Measurements from ENCODE around the gene INS.

The INS gene

GRCh38 chr11:2160736-2161259 is at the start of gene INS:
INS (minus strand) TSS chr11:2161209; CDS start chr11:2160971, 238 bp downstream.
- no peak for DNase-seq (ENCODE audit: low read depth in 2 of 2)

DNA sequence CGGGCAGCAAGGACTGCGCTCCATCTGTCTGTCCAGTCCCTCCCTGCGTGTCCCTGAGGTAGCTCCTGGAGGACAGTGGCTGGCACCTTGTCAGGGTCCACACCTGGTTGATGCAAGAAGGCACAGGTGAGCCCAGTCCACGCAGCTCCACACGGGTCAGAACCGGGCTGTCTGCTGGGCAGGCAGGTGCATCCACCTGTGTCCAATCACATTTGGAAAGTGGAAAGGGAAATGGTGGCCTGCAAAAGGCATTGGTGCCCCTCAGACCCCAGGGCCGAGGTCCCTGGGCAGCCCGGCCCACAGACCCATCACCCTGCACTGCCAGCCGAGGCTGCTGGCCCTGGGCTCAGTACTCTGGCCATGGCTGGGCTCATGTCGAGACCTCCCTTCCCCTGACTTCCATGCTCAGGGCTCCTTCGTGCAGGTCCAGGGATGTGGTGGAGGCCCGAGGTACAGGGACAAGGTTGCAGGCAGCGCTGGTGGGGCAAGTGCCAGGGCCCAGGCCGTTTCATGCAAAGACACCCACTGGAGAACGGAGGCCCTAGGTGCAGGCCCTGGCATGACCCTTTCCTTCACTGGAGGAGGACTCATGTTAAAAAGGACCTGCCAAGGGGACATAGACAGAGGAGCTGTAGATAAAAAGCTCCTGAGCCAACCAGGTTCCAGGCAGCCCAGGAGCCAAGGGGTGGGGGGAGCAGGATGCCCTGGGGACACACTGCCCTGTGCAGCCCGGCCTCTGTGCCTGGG is 49.5 kb upstream of the INS start:
- no peak for DNase-seq (ENCODE audit: low read depth in 2 of 2)

DNA sequence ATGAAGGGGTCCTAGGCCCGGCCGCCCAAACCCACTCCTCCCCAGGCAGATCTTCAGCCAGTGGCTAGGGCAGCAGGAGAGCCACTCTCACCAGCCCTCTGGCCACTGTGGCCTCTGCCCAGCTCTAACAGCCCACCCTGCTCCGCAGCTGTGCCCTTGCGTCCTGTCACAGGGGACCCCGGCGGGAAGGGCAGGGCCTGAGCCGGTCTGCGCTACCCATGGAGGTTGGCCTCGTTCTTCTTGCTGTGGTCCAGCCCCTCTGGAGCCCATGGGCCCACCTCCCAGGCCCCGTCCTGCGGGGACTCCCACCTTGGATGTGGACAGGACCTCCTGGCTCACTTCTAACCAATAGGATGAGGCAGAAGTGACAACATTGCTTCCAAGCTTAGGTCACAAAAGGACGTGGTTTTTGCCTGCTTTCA is 48.9 kb upstream of the INS start:
- DNase-seq (ENCODE audit: low read depth in 2 of 2), result no peak

DNA sequence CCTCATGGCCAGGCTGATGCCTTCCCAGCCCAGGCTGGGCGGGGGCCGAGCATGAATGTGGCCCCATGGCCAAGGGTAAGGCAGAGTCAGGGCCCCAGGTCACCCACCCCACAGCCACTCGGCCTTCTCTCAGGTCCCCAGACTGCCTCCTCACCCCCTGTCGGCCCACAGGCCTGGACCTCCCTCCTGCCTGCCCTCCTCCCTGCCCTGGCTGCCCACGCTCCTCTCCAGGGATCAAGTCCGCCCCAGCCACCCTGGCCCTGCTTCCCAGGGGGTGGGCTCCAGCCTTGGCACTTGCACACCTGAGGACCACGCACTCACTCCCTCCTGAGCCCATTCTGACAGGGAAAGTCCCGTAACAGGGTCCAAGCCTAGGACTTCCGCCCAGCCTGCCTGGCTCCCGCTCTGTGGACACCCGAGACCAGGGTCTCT is 48.4 kb upstream of the INS start:
- DNase-seq (ENCODE audit: low read depth in 2 of 2), result no peak

- DNase-seq (ENCODE audit: low read depth in 2 of 2), result no peak
These were observed 47.8 kb upstream of the INS start for GRCh38 chr11:2208691-2209369.

GRCh38 chr11:2207773-2208621 is 47.0 kb upstream of the INS start:
- DNase-seq (ENCODE audit: low read depth in 2 of 2), result no peak

DNA sequence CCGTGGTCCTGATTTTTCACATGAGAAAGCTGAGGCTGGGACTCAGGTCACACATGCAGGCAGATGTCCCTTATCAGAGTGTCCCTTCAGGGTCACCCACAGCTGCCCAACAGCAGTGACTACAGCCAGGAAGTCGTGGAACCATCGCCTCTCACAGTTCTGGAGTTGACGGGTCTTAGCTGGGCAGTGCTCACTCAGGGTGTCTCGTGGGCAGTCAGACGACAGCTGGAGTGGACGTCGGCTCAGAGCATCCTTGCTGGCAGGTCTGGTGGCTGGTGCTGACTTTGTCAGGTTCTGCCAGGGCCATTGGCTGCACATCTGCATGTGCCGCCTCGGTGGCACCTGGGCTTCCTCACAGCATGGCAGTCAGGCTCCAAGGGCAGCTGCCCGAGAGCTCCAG is 46.2 kb upstream of the INS start:
- DNase-seq (ENCODE audit: low read depth in 2 of 2), result no peak

- DNase-seq (ENCODE audit: low read depth in 2 of 2), result no peak
These were observed 45.1 kb upstream of the INS start for GRCh38 chr11:2205981-2206690.

GRCh38 chr11:2205214-2205720 is 44.3 kb upstream of the INS start:
- no peak for DNase-seq (ENCODE audit: low read depth in 2 of 2)

- no peak for DNase-seq (ENCODE audit: low read depth in 2 of 2)
These were observed 43.6 kb upstream of the INS start for GRCh38 chr11:2204361-2205213.

DNA sequence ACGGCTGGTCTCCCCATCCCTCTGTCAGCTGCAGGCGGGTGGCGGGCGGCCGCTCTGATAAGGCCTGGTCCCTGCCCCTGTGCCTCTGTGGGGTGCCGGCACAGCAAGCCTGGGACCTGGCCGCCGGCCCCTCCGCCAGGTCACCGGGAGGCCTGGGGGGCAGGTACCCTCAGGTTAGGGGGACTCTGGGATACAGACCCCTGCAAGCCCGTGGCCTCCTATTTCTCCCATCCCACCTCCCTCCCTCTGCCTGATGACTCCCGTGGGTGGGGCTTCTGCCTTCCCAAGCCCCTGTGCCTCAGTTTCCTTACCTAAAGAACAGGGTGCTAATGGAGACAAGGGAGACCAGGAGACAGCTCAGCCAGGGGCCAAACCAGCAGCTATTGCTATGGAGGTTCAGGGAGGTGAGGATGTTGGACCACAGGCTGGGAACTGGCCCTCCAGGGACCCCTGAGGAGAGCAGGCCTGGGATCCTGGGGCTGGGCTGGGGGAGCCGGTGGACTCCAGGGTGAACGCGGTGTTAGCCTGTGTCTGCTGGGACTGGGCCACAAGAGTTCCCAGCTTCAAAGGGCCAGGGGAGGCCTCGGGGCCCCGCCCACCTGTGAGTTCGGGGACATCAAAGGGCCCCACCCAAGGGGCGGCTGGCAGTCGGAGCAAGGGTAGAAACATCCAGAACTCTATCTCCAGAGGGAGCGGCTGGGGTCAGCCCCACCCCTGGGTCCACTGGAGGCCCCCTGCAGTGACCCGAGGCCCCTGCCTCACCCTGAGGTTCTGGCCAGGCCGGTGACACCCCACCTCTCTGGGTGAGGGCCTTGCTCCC is 42.6 kb upstream of the INS start:
- no peak for DNase-seq (ENCODE audit: low read depth in 2 of 2)

DNA sequence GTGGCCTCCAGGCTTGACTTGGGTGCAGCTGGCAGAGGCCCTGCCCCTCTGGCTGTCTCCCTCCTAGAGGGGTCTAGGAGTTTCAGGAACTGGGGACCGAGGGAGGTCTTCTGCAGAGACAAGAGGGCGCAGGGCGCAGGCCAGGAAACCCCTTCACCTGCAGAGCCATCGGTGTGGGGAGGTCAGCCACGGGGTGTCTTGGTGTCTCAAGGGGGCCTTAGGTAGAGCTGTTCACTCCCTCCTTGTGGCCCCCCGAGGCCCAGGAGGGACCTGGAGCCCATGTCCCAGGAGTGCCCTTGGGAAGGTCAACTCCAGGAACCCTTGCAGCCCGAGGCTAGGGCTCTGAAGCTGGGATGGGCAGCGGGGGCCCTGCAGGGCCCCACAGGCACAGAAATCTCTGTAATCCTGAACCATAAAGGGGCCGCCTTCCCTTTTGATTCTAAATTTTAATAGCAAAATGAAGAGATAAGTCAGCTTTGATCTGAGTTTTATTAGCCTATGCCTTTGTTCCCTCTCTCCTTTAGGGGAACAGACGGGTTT is 42.0 kb upstream of the INS start:
- no peak for DNase-seq (ENCODE audit: low read depth in 2 of 2)

DNA sequence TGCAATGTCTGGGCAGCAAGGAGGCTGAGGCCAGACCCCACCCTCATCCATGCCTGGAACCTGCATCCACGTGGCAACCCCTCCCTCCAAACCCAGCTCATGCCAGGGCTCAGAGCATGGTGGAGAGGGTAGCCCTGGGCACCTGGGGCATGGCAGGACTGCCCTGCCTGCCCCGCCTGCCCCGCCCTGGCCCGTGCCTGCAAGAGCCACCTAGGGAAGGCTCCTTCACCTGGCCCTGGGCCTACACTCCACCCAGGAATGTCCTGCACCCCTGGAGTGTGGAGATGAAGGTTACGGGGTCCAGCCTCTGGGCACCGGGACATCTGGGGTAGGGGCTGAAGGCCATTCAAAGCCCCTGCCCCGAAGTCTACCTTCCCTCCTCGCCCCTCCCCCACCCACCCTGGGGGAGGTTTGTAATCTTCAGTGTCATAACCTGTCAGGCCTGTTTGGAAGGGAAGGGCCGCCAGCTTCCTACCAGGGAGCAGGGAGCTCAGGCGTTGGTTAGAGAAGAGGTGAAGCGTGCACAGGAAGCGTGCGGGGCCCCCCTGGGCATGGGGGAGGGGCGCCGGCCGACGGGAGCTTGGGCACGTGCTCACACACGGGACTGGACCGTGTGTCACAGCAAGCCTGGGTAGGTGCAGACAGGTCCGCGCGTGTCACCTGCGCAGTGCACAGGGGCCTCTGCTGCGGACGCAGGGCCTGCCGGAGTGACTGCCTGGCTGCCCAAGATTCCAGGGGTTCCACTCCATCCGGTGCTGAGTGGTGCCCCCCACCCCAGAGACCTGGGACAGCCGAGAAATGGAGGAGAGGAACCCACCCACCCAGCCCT is 41.3 kb upstream of the INS start:
- DNase-seq (ENCODE audit: low read depth in 2 of 2), result no peak

DNA sequence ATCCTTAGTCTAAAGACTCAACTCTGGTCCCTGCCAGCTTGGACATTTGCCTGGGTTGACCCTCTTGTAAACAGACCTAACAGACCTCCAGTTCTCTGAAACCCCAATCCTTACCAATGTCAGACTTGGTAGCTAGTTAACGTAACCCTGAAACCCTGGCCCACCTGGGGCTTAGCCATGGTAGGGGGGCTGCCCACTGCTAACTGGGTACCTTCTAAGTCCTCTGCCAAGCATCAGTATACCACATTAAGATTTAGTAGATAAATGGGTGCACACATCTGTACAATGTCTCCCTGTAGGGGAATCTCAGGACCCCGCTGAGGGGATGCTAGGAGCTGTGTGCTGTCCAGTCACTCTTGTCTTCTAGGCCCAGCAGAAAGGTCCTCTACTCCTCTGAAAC is 40.5 kb upstream of the INS start:
- no peak for DNase-seq (ENCODE audit: low read depth in 2 of 2)

DNA sequence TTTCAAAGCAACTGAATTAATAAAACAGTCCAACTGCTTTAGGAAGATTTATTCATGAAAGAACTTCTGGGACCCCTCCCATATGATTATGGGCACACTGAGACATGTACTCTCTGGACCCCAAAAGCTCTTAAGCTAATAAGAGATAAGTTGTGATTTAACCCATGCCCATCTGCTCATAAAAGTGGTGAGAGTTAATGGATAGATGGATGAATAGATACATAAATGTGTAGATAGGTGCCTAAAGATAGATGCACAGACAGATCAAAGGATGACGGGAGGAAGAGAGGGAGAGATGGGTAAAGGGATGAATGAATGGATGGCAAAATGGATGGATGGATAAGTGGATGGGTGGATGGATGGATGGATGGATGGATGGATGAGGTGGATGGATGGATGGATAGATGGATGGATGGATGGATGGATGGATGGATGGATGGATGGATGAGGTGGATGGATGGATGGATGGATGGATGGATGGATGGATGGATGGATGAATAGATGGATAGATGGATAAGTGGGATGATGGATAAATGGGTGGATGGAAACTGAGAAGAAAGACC is 40.0 kb upstream of the INS start:
- no peak for DNase-seq (ENCODE audit: low read depth in 2 of 2)

DNA sequence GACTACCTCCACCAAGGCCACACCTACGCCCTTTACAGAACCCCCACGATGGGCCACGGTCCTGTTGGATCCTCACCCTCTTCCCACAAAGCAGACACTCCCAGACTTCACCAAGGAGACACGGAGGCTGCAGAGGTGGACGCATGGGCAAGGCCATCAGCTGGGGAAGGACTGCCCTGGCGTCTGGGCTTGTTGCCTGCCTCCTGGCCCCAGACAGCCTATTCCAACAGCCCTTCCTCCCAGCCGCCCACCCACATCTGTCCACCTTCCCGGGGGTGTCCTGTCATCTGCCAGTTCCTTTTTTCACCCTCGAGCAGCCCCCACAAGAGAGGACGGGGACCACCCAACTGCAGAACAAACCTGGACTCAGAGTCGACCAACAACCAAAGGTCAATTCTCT is 39.5 kb upstream of the INS start:
- no peak for DNase-seq (ENCODE audit: low read depth in 2 of 2)

- DNase-seq (ENCODE audit: low read depth in 2 of 2), result no peak
These were observed 38.7 kb upstream of the INS start for GRCh38 chr11:2199466-2200341.
